Transverse colon (tissue), 4 donors: ENCODE measurements around the gene SLC25A29. TPM values are rescaled to one million over a fixed set of nuclear protein-coding genes. Genes with fewer than 3 reads are reported as not detected.

Experiments used
- DNase-seq: peaks from one replicate; pipeline ENCODE4 v3.0.0-alpha.2; 2019
- H3K27ac ChIP-seq, 4 donors: fragments of 200-600 bp; sonication (generic); 2 replicates each; pipeline ENCODE4 v1.5.1; 2016 to 2018; ENCODE audit warnings: inconsistent platforms in 4 of 4
- H3K27me3 ChIP-seq: fragments of 200-600 bp; sonication (generic); 2 replicates; pipeline ENCODE4 v1.5.1; 2017; ENCODE audit warnings: inconsistent platforms
- H3K36me3 ChIP-seq, 4 donors: fragments of 200-600 bp; sonication (generic); 2 replicates each; pipeline ENCODE4 v1.5.1; 2017 to 2019; ENCODE audit warnings: inconsistent platforms in 4 of 4
- H3K4me1 ChIP-seq, 4 donors: fragments of 200-600 bp; sonication (generic); 2 replicates each; pipeline ENCODE4 v1.5.1; 2017 to 2020; ENCODE audit warnings: inconsistent platforms in 4 of 4
- H3K4me3 ChIP-seq, 4 donors: fragments of 200-600 bp; sonication (generic); 1 replicate in 1 of 4; 2 replicates in 3 of 4; pipeline versions ENCODE4 v1.5.1 to v1.6.1; 2017 to 2019; ENCODE audit warnings: inconsistent platforms in 4 of 4
- H3K9me3 ChIP-seq, 2 donors: fragments of 200-600 bp; sonication (generic); 2 replicates each; pipeline ENCODE4 v1.5.1; 2017 to 2019; ENCODE audit warnings: inconsistent platforms in 2 of 2
- CTCF ChIP-seq, 5 experiments: fragments of 200-600 bp in 3 of 5; fragments of 450-650 bp in 2 of 5; sonication (generic) in 3 of 5; IDR thresholded peaks; 1 replicate in 2 of 5; 2 replicates in 3 of 5; pipeline ENCODE4 v1.5.1; 2016 to 2017; ENCODE audit warnings: antibody characterized with exemption in 5 of 5, inconsistent platforms in 3 of 5, mild to moderate bottlenecking in 2 of 5, moderate library complexity in 1 of 5
- EP300 ChIP-seq: sonication (generic); formaldehyde crosslinking; IDR thresholded peaks from one replicate; pipeline ENCODE4 v1.6.1; 2017; ENCODE audit warnings: antibody characterized with exemption, low read depth
- POLR2A ChIP-seq: fragments of 450-650 bp; IDR thresholded peaks from one replicate; pipeline ENCODE4 v1.6.1; 2016; ENCODE audit warnings: antibody characterized with exemption, mild to moderate bottlenecking, moderate library complexity
- POLR2AphosphoS5 ChIP-seq, 3 donors: sonication (generic); formaldehyde crosslinking; IDR thresholded peaks; one replicate each; pipeline ENCODE4 v1.6.1; 2016; ENCODE audit warnings: antibody characterized with exemption in 3 of 3
- WGBS, 2 donors: methylation state at CpG; one replicate each; pipeline ENCODE4 v1.1.5; 2018; ENCODE audit warnings: low coverage in 1 of 2; 5-methylcytosine and 5-hydroxymethylcytosine counted together
- in situ Hi-C, 4 donors: fragments of 200-750 bp; cut with MboI; loops; one replicate each; pipeline versions ENCODE4 v1.15.0 to v1.15.1; 2017; ENCODE audit warnings: low sequenced_read_pairs in 3 of 4, low pct_ligation_motif_present in 1 of 4, low pct_unique_long_range_greater_than_20kb in 1 of 4
- intact Hi-C: fragments of 100-400 bp; cut with DNase I; formaldehyde crosslinking; loops from one replicate; pipeline ENCODE4 v1.15.1; 2023; ENCODE audit warnings: low total_unique reads
- total RNA-seq, 4 donors: library from RNA; depleted of rRNA; stranded (reverse); fragments of >200 nt; gene quantifications; one replicate each; pipeline ENCODE4 v1.1.0, GENCODE V29; 2016

The SLC25A29 gene
- total RNA-seq, 4 donors from 2014 or later = 16.8 to 62.7 (median 19.7) TPM

- WGBS, 2 donors = 84 to 89% methylated on average over 3 to 18 of the region's 18 CpGs
- TF ChIP-seq POLR2A (no peak), POLR2AphosphoS5 (IDR thresholded peaks at IDR 0.05) (no peak), EP300 (no peak), CTCF (IDR thresholded peaks at IDR 0.05) (no peak)
- no peak for DNase-seq
Measured at GRCh38 chr14:100336618-100337530, 30.6 kb upstream of the SLC25A29 start.

GRCh38 chr14:100334904-100335303 is 28.7 kb upstream of the SLC25A29 start:
- Histone ChIP-seq H3K9me3 (no peaks in the 10 kb centered on the region), H3K4me3 (no peak overlapping the region), H3K27me3 (no peaks in the 10 kb centered on the region), H3K4me1 (no peaks in the 10 kb centered on the region), H3K27ac (no peak overlapping the region), H3K36me3 (peaks cover 0 to 18% (median 2%) of the 10 kb centered on the region in 4 donors)
- intact Hi-C loops (no loop called here), in situ Hi-C loops (no loop called here)
- DNase-seq = no peak
- 86% methylated on average over 12 of the region's 12 CpGs; no CpG with 5 or more reads in 1 of the 2 donors for WGBS, 2 donors
- TF ChIP-seq POLR2A = no peak
- TF ChIP-seq CTCF (IDR thresholded peaks at IDR 0.05) = no peak
- no peak for TF ChIP-seq POLR2AphosphoS5 (IDR thresholded peaks at IDR 0.05)
- TF ChIP-seq EP300 = no peak

More at GRCh38 chr14:100336618-100337530, 30.6 kb upstream of the SLC25A29 start:
- Histone ChIP-seq H3K4me1 (peaks cover 0 to 14% (median 7%) of the 10 kb centered on the region in 4 donors), H3K4me3 (no peak overlapping the region), H3K9me3 (no peaks in the 10 kb centered on the region), H3K27me3 (no peaks in the 10 kb centered on the region), H3K36me3 (peaks cover 0 to 18% (median 2%) of the 10 kb centered on the region in 4 donors), H3K27ac (no peak overlapping the region)
- in situ Hi-C loops (no loop called here), intact Hi-C loops (no loop called here)

- in situ Hi-C loops = no loop called here
- intact Hi-C loops = no loop called here
Measured at GRCh38 chr14:100333827-100334226, 27.6 kb upstream of the SLC25A29 start.

More at GRCh38 chr14:100333827-100334226, 27.6 kb upstream of the SLC25A29 start:
- Histone ChIP-seq H3K9me3 (no peaks in the 10 kb centered on the region), H3K4me1 (no peaks in the 10 kb centered on the region), H3K27ac (no peak overlapping the region), H3K27me3 (no peaks in the 10 kb centered on the region), H3K36me3 (peaks cover 0 to 18% (median 2%) of the 10 kb centered on the region in 4 donors), H3K4me3 (no peak overlapping the region)
- no peak for TF ChIP-seq CTCF (IDR thresholded peaks at IDR 0.05)
- no peak for TF ChIP-seq POLR2A
- TF ChIP-seq POLR2AphosphoS5 (IDR thresholded peaks at IDR 0.05) = no peak
- TF ChIP-seq EP300 = no peak
- no peak for DNase-seq
- 86 to 100% methylated on average over 2 to 7 of the region's 7 CpGs for WGBS, 2 donors
